ENCODE data around the gene CCL26.
"Not testable (repeated sequence)": the region's sequence is repeated elsewhere in the genome, so short reads cannot be mapped to it uniquely, and the experiment has no call there.

Gene CCL26

DNA sequence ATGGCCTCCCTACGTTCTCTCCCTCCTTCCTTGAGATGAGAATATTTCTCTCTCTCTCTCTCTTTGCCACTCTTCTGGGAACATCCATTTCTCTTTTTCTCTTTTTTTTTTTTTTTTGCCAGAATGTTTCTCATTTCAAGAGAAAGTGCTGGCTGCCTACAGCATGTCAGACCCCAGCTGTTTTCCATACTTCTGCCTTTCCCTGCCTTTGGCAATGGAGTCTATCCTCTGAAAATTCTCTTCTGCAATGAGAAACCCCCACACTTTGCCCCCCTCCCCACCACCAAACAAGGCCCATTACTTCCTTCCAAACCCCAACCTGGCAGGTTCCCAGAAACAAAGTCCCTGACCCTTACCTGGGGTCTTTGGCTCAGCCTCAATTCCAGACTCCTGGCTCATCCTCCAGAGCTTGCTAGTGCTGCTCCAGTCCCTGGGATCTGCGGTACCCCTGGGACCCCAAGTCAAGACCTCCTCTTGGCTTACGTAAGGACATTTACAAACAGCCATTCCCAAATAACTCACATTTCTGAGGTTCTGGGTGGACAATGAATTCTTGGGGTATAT lies 17.4 kb upstream of the CCL26 start:
- no peak for DNase-seq

- not testable (repeated sequence) for DNase-seq
Measured at GRCh38 chr7:75788154-75788847, 16.3 kb upstream of the CCL26 start.

GRCh38 chr7:75783058-75783457 lies 11.0 kb upstream of the CCL26 start:
- not testable (repeated sequence) for DNase-seq

DNA sequence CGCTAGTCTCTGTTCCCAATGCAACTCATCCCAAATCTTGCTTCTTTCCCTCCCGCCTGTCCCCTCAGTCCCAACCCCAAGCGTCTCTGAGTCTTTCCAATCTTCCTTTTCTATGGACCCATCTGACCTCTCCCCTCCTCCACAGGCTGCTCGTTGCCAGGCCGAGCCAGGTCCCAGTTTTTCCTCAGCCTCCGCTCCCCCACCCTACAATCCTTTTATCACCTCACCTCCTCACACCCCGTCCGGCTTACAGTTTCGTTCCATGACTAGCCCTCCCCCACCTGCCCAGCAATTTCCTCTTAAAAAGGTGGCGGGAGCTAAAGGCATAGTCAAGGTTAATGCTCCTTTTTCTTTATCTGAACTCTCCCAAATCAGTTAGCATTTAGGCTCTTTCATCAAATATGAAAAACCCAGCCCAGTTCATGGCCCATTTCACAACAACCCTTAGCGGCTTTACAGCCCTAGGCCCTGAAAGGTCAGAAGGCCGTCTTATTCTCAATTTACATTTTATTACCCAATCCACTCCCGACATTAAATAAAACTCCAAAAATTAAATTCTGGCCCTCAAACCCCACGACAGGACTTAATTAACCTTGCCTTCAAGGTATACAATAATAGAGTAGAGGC lies 8.7 kb upstream of the CCL26 start:
- not testable (repeated sequence) for DNase-seq

DNA sequence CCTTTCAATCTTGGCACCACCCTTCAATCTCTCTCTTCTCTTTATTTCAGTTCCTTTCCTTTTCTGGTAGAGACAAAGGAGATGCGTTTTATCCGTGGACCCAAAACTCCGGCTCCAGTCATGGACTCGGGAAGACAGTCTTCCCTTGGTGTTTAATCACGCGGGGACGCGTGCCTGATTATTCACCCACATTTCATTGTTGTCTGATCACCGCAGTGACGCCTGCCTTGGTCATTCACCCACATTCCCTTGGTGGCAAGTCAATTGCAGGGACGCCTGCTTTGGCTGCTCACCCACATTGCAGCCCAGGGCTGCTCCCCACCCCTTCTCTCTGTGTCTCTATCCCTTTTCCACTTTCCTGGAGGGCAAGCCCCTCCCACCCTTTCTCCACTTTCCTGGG lies 7.5 kb upstream of the CCL26 start:
- not testable (repeated sequence) for DNase-seq

GRCh38 chr7:75779035-75779434 lies 7.0 kb upstream of the CCL26 start:
- DNase-seq = not testable (repeated sequence)

DNA sequence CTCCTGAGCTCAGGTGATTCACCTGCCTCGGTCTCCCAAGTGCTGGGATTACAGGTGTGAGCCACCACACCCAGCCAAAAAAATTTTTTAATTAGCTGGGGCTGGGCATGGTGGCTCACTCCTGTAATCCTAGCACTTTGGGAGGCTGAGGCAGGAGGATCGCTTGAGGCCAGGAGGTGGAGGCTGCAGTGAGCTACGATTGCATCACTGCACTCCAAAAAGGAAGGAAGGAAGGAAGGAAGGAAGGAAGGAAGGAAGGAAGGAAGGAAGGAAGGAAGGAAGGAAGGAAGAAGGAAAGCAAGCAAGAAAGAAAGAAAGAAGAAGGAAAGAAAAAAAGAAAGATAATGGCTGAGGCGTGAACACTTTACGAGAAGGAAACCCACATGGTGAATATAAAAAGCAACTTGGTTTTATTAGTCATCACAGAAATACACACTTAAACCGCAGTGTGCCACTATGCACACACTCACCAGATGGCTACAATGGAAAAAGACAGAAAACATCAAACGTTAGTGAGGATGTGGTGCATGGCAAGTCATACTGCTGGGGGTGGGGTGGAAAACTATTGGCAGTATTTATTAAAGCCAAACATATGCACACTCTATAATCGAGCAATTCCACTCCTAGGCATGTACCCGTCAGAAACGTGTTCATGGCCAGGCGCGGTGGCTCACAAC lies 4.4 kb upstream of the CCL26 start:
- DNase-seq = no peak

GRCh38 chr7:75773958-75774357 lies 1.9 kb upstream of the CCL26 start:
- DNase-seq = not testable (repeated sequence)

DNA sequence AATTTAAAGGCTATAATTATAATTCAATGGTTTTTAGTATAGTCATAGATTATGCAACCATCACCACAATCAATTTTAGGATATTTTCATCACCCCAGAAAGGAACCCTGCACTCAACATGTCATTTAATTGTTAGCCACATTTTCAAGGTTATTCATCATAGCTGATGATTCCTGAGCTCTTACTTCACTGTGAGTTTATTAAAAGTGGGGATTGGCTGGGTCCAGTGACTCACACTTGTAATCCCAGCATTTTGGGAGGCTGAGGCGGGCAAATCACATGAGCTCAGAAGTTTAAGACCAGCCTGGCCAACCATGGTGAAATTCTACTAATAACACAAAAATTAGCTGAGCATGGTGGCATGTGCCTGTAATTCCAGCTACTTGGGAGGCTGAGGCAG lies 787 bp downstream of the CCL26 start:
- no peak for DNase-seq

DNA sequence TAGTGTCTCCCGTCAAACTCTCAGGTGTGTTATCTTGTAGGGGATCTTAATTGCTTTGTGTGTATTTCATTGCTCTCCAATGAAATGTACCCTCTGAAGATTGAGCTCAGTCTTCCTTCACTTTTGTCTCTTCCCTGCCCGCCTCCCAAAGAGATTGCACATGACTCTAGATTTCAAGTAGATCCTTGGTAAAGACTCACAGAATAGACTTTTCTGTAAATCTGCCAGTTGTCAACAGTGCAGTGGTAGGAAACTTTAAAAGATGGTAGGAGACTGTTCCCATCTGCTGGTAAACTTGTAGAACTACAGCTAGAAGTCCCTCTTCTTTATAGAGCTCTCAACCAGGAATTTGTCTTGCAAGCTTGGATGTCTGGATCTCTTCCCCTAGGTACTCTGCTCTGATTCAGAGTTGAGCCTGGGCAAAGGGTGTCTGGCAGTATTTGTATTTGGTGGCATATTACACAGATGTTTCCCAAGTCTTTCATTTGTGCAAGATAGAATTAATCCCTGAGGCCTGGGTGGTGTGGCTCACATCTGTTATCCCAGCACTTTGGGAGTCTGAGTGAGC lies 9.6 kb downstream of the CCL26 start:
- peak; percentile 77 for DNase-seq

GRCh38 chr7:75761801-75762200 lies 10.2 kb downstream of the CCL26 start:
- not testable (repeated sequence) for DNase-seq

DNA sequence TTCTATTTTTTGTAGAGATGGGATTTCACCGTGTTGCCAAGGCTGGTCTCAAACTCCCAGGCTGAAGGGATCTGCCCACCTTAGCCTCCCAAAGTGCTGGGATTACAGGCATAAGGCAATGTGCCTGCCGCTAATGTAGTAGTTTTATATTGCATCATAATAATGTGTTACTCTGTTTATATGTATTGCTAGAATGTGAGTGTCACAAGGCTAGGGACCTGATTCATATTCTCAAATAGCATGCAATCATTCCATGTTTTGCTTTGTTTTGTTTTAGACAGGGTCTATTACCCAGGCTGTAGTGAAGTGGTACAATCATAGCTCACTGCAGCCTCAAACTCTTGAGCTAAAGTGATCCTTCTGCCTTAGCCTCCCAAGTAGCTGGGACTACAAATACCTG lies 13.5 kb downstream of the CCL26 start:
- no peak for DNase-seq

GRCh38 chr7:75757860-75758259 lies 14.2 kb downstream of the CCL26 start:
- DNase-seq = no peak

DNA sequence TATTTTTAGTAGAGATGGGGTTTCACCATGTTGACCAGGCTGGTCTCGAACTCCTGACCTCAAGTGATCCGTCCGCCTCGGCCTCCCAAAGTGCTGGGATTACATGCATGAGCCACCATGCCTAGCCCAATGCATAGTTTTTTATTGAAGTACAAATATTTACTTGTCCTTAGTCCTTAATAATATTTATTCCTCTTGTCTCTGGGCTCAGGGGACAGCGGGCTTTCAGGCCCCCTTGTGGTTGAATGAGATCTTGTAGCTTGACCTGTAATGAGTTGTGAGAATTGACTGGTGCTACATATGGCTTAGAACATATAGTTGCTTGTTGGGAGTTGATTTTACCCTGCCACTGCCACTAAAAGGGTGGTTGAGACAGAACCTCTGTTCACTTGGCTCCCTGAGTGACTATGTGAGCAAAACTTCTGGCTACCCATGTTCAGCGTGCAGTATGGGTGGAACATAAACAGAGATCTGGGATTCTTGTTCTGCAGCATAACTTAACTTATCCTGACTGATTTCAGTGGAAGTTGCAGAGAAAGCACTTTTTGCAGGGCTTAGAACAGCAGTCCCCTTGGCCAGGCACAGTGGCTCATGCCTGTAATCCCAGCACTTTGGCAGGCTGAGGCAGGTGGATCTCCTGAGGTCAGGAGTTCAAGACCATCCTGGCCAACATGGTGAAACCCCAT lies 14.9 kb downstream of the CCL26 start:
- no peak for DNase-seq

DNA sequence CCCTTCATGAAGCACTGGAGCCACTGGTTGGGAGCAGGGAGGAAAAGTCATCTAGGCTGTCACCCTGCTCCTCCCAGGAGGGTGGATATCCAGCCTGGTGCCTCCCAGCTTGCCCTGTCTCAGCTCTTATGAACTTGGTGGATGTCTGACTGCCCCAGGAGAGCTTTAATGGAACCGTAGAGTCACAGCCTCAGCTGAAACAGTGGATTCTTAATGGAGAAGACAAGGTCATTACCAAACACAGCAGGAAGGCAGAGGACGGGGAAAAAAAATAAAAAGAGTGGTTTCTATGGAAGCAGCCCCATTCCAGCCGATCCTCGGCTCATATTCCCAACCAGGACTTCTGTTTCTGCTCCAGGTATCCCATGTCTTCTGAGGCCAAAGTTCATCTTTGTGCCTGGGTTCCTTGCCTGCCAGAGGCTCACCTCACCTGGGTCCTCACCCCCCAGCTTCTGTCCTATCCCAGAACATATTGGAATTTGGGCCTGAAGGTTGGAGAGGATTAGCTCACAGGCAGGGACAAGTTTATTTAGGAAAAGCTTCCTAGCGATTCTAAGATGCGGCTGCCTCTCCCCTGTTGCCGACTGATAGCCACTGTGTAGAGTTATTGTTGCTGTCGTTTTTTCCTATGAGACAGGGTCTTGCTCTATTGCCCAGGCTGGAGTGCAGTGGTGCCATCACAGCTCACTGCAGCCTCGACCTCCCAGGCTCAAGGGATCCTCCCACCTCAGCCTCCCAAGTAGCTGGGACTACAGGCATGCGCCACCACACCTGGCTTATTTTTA lies 15.6 kb downstream of the CCL26 start:
- no peak for DNase-seq

DNA sequence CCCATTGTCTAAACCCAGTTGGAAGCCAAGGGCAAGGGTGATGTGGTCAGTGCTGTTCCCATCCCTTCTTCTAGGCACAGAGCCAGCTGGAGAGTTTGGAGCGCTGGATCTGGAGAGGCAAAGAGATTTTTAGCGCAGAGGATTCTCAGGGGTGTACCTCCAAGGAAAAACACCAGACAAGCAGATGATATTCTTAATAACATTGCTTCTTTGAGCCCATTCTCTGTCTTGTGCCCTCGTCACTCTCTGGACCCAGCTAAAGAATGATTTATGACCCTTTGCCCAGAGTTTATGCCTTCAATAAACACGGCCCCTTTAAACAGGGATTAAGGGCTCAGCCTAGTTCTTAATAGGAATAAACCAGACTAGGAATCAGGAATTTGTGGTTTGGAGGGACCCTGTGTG lies 28.6 kb downstream of the CCL26 start:
- DNase-seq = no peak

GRCh38 chr7:75740846-75741497 lies 31.0 kb downstream of the CCL26 start:
- DNase-seq = no peak

DNA sequence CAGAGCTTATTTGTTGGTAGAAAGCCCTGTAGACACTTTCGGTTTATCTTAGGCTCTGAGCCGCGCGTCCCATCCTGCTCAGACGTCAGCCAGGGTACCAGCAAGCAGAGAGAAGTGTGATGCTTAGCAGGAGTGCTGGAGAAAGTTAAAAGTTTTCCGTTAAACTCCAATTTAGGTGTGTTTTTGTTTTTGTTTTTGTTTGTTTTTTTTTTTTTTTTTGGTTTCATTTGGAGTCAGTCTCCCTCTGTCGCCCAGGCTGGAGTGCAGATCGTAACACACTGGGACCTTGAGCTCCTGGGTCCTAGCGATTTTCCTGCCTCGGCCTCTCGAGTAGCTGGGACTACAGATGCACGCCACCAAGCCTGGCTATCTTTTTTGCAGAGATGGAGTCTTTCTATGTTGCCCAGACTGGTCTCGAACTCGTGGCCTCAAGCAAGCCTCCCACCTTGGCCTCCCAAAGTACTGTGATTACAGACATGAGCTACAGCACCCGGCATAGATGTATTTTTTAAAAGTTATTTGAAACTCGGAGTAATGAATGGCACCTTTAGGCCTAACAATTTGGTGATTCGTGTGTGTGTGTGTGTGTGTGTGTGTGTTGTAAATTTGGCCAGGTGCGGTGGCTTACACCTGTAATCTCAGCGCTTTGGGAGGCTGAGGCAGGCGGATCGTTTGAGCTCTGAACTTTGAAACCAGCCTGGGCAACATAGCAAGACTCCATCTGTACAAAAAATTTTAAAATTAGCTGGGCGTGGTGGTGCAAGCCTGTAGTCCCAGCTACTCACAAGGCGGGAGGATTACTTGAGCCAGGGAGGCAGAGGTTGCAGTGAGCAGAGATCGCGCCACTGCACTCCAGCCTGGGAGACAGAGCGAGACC lies 32.0 kb downstream of the CCL26 start:
- no peak for DNase-seq

DNA sequence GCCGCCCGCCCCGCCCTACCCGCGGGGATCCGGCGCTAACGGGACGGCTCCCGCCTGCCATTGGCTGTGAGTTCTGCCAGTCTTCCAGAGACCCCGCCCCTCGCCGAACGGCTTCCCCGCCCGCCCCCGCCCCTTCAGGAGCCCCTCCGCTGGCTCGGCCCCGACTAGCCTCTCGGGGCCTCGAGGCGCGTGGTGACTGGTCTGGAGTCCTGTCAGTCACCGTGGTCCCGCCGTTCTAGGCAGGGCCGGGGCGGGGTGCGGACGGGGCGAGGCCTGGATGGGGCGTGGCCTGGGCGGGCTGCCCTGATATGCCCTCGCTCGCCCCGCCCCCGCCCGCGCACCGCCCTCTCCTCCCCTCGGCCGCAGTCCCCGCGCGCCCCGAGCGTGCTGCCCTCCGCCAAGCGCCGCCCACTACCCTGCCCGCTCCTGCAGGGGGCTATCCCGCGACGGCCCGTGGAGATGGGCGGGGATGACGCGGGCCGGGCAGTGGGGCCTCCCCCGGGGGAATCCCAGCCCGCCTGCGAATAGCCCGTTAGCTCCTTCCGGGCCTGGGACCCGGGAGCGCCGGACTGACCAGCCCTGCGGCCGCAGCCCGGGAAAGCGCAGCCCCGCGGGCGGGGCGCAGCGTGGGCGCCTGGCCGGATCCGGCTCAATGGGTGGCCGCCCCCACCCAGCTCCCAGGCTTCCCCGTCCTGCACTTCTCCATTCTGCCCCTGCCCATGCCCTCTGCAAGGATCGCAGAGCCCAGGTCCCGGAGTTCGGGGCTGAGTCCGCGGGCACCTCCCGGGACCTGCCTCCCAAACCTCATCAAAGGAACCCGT lies 32.8 kb downstream of the CCL26 start:
- DNase-seq = peak; percentile 97

GRCh38 chr7:75738604-75738974 lies 33.4 kb downstream of the CCL26 start, which contains the start of gene HIP1:
HIP1 (minus strand) TSS chr7:75738941; CDS start chr7:75738920, 21 bp downstream.
- no peak for DNase-seq

Data from NCI-H2227 treated with DMSO at 0.1 percent for 48 hours (cell line).